Measurements from ENCODE around the gene RNF183.
"Not testable (repeated sequence)": the region's sequence is repeated elsewhere in the genome, so short reads cannot be mapped to it uniquely, and the experiment has no call there.

RNF183 gene

GRCh38 chr9:113250807-113251206 lies 52.4 kb downstream of the RNF183 start:
- no peak for DNase-seq (ENCODE audit: low read depth)
- no peak for TF ChIP-seq CTCF (IDR thresholded peaks at IDR 0.05; ENCODE audit: low read depth, low read length, missing control alignments)

GRCh38 chr9:113249661-113250060 lies 53.5 kb downstream of the RNF183 start:
- DNase-seq (ENCODE audit: low read depth); H3K4me3 ChIP-seq (ENCODE audit: low read depth, low read length): not testable (repeated sequence)

More at GRCh38 chr9:113250807-113251206, 52.4 kb downstream of the RNF183 start:
- no peak overlapping the region for H3K4me3 ChIP-seq (ENCODE audit: low read depth, low read length)

- no peak for DNase-seq (ENCODE audit: low read depth)
- TF ChIP-seq CTCF (IDR thresholded peaks at IDR 0.05; ENCODE audit: low read depth, low read length, missing control alignments): no peak
- no peak overlapping the region for H3K4me3 ChIP-seq (ENCODE audit: low read depth, low read length)
Observed at GRCh38 chr9:113247640-113248039, 55.5 kb downstream of the RNF183 start.

All from GM12864 (cell line).